Gastrocnemius medialis (tissue), 4 donors: ENCODE results near the gene DTD2.

ENCODE experiments used
- POLR2A ChIP-seq, 2 donors: fragments of 450-650 bp; IDR thresholded peaks; one replicate each; pipeline ENCODE4 v1.6.1; 2017; ENCODE audit warnings: antibody characterized with exemption in 2 of 2, mild to moderate bottlenecking in 2 of 2, moderate library complexity in 2 of 2
- TF ChIP-seq, protein P1 (sequence below), 5 experiments: fragments of 450-650 bp in 3 of 5; fragments of 200-600 bp in 2 of 5; sonication (generic) in 2 of 5; IDR thresholded peaks in 4 of 5; conservative IDR thresholded peaks in 1 of 5; 1 replicate in 4 of 5; 2 replicates in 1 of 5; pipeline ENCODE4 v1.5.1; 2016 to 2019; ENCODE audit warnings: antibody characterized with exemption in 5 of 5, mild to moderate bottlenecking in 3 of 5, moderate library complexity in 3 of 5

GRCh38 chr14:31505411-31505810, 48.1 kb upstream of the DTD2 start:
- TF ChIP-seq, protein P1, sequence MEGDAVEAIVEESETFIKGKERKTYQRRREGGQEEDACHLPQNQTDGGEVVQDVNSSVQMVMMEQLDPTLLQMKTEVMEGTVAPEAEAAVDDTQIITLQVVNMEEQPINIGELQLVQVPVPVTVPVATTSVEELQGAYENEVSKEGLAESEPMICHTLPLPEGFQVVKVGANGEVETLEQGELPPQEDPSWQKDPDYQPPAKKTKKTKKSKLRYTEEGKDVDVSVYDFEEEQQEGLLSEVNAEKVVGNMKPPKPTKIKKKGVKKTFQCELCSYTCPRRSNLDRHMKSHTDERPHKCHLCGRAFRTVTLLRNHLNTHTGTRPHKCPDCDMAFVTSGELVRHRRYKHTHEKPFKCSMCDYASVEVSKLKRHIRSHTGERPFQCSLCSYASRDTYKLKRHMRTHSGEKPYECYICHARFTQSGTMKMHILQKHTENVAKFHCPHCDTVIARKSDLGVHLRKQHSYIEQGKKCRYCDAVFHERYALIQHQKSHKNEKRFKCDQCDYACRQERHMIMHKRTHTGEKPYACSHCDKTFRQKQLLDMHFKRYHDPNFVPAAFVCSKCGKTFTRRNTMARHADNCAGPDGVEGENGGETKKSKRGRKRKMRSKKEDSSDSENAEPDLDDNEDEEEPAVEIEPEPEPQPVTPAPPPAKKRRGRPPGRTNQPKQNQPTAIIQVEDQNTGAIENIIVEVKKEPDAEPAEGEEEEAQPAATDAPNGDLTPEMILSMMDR (IDR thresholded peaks at IDR 0.05 in 4 of 5, conservative IDR thresholded peaks at IDR 0.05 in 1 of 5) = no peak
- TF ChIP-seq POLR2A (IDR thresholded peaks at IDR 0.05) = no peak
